Activated gamma-delta T cell (primary cell): ENCODE data around the gene DAPK2.

Experiments
- DNase-seq: peaks from one replicate; lab custom pipeline; 2025; lab: John Stamatoyannopoulos, UW

DAPK2 gene

GRCh38 chr15:64023220-64023619 lies 23.1 kb downstream of the DAPK2 start:
- no peak for DNase-seq

- DNase-seq = no peak
Observed at GRCh38 chr15:64022571-64022970, 23.7 kb downstream of the DAPK2 start.

GRCh38 chr15:64019764-64020163 lies 26.5 kb downstream of the DAPK2 start:
- DNase-seq = no peak

GRCh38 chr15:64017591-64018163 lies 28.6 kb downstream of the DAPK2 start:
- no peak for DNase-seq

GRCh38 chr15:64017082-64017588 lies 29.1 kb downstream of the DAPK2 start:
- no peak for DNase-seq

- no peak for DNase-seq
Observed at GRCh38 chr15:64016257-64016656, 30.0 kb downstream of the DAPK2 start.

GRCh38 chr15:64014995-64015394 lies 31.3 kb downstream of the DAPK2 start:
- no peak for DNase-seq

GRCh38 chr15:64013179-64014062 lies 32.9 kb downstream of the DAPK2 start:
- no peak for DNase-seq

GRCh38 chr15:64011736-64012135 lies 34.5 kb downstream of the DAPK2 start:
- no peak for DNase-seq

- no peak for DNase-seq
Observed at GRCh38 chr15:64010719-64011118, 35.6 kb downstream of the DAPK2 start.

- DNase-seq = no peak
Observed at GRCh38 chr15:64009798-64010261, 36.5 kb downstream of the DAPK2 start.

GRCh38 chr15:64009241-64009640 lies 37.0 kb downstream of the DAPK2 start:
- no peak for DNase-seq

- no peak for DNase-seq
Observed at GRCh38 chr15:64008177-64008576, 38.1 kb downstream of the DAPK2 start.

GRCh38 chr15:64006642-64007041 lies 39.6 kb downstream of the DAPK2 start:
- no peak for DNase-seq

GRCh38 chr15:64004587-64004986 lies 41.7 kb downstream of the DAPK2 start:
- DNase-seq = no peak

- no peak for DNase-seq
Observed at GRCh38 chr15:64004056-64004455, 42.2 kb downstream of the DAPK2 start.

GRCh38 chr15:64003182-64003581 lies 43.1 kb downstream of the DAPK2 start:
- DNase-seq = no peak

- no peak for DNase-seq
Observed at GRCh38 chr15:64001148-64001547, 45.1 kb downstream of the DAPK2 start.

GRCh38 chr15:64000183-64000951 lies 45.9 kb downstream of the DAPK2 start:
- DNase-seq = no peak

- DNase-seq = no peak
Observed at GRCh38 chr15:63999177-63999576, 47.1 kb downstream of the DAPK2 start.

- no peak for DNase-seq
Observed at GRCh38 chr15:63998489-63998888, 47.8 kb downstream of the DAPK2 start.

- DNase-seq = no peak
Observed at GRCh38 chr15:63997715-63998442, 48.4 kb downstream of the DAPK2 start.
